ENCODE results near the gene BABAM1. TPM values are rescaled to one million over a fixed set of nuclear protein-coding genes. Genes with fewer than 3 reads are reported as not detected.

The BABAM1 gene
- total RNA-seq, 1 donor from 2014 or later, result 82.0 TPM

GRCh38 chr19:17240826-17241399, 26.3 kb upstream of the BABAM1 start:
- DNase-seq (ENCODE audit: missing footprints) (no peak), ATAC-seq (no peak)
- intact Hi-C loops (cut with DNase I), result no loop called here

- no peak for ATAC-seq
- DNase-seq (ENCODE audit: missing footprints), result no peak
- intact Hi-C loops (cut with DNase I), result loop anchor here (1.0 kb wide), 1 partner anchor 165 kb away; no protein-coding TSS in a partner anchor
These were observed 24.6 kb upstream of the BABAM1 start for GRCh38 chr19:17242431-17243208.

- intact Hi-C loops (cut with DNase I), result no loop called here
- no peak for ATAC-seq
- DNase-seq (ENCODE audit: missing footprints), result no peak
These were observed 23.9 kb upstream of the BABAM1 start for GRCh38 chr19:17243211-17243829.

- intact Hi-C loops (cut with DNase I), result no loop called here
- peak; percentile 27 for ATAC-seq
These were observed 23.2 kb upstream of the BABAM1 start for GRCh38 chr19:17243830-17244617.

GRCh38 chr19:17244618-17245534, 22.4 kb upstream of the BABAM1 start:
- ATAC-seq, result no peak
- intact Hi-C loops (cut with DNase I), result no loop called here
- no peak for DNase-seq (ENCODE audit: missing footprints)

More at GRCh38 chr19:17243830-17244617, 23.2 kb upstream of the BABAM1 start:
- peak; percentile 82 for DNase-seq (ENCODE audit: missing footprints)

GRCh38 chr19:17245535-17245984, 21.7 kb upstream of the BABAM1 start, which contains the start of gene NR2F6:
TSS of gene NR2F6 (minus strand) at chr19:17245919. CDS start at chr19:17245220, 699 bp downstream.
- intact Hi-C loops (cut with DNase I), result no loop called here
- DNase-seq (ENCODE audit: missing footprints), result no peak
- no peak for ATAC-seq

GRCh38 chr19:17246681-17247425, 20.4 kb upstream of the BABAM1 start:
- intact Hi-C loops (cut with DNase I), result loop anchor here (1.0 to 2.0 kb wide), 2 partner anchors 14 to 21 kb away; partner anchors contain the start of gene OCEL1
- no peak for DNase-seq (ENCODE audit: missing footprints)
- ATAC-seq, result peak; percentile 40

- ATAC-seq (no peak), DNase-seq (ENCODE audit: missing footprints) (no peak)
- intact Hi-C loops (cut with DNase I), result no loop called here
These were observed 19.0 kb upstream of the BABAM1 start for GRCh38 chr19:17248011-17248776.

- no peak for ATAC-seq
- intact Hi-C loops (cut with DNase I), result no loop called here
- no peak for DNase-seq (ENCODE audit: missing footprints)
These were observed 17.2 kb upstream of the BABAM1 start for GRCh38 chr19:17249887-17250548.

GRCh38 chr19:17254636-17255035, 12.6 kb upstream of the BABAM1 start:
- ATAC-seq (no peak), DNase-seq (ENCODE audit: missing footprints) (no peak)
- intact Hi-C loops (cut with DNase I), result no loop called here

GRCh38 chr19:17255150-17255621, 12.1 kb upstream of the BABAM1 start:
- DNase-seq (ENCODE audit: missing footprints), result no peak
- no peak for ATAC-seq
- intact Hi-C loops (cut with DNase I), result no loop called here

- intact Hi-C loops (cut with DNase I), result no loop called here
- ATAC-seq, result no peak
- DNase-seq (ENCODE audit: missing footprints), result no peak
These were observed 11.1 kb upstream of the BABAM1 start for GRCh38 chr19:17256130-17256529.

- DNase-seq (ENCODE audit: missing footprints), result no peak
- intact Hi-C loops (cut with DNase I), result no loop called here
- ATAC-seq, result no peak
These were observed 8.0 kb upstream of the BABAM1 start for GRCh38 chr19:17259118-17259780.

GRCh38 chr19:17259934-17260333, 7.3 kb upstream of the BABAM1 start:
- DNase-seq (ENCODE audit: missing footprints) (no peak), ATAC-seq (no peak)
- intact Hi-C loops (cut with DNase I), result loop anchor here (1.0 to 2.0 kb wide), 2 partner anchors 13 to 21 kb away; partner anchors contain the start of gene ANKLE1

GRCh38 chr19:17260842-17261325, 6.4 kb upstream of the BABAM1 start:
- DNase-seq (ENCODE audit: missing footprints), result peak; percentile 91
- ATAC-seq, result peak; percentile 89
- intact Hi-C loops (cut with DNase I), result loop anchor here (1.0 to 2.0 kb wide), 2 partner anchors 14 to 20 kb away; partner anchors contain the start of gene ANKLE1

Measured in Right ventricle myocardium inferior (tissue), 1 donor.